HG03025 (cell line): ENCODE data around the gene ATP12A.
A peak's percentile ranks its signal among the peaks of the same experiment; 100 is the strongest.

Experiments used
- ATAC-seq: cut with Tn5 transposase; IDR thresholded peaks from one replicate; pipeline ENCODE4 v1.9.1; 2021; ENCODE audit warnings: mild to moderate bottlenecking, moderate library complexity; ENCODE audit not compliant: unreplicated experiment, low FRiP score

ATP12A gene

DNA sequence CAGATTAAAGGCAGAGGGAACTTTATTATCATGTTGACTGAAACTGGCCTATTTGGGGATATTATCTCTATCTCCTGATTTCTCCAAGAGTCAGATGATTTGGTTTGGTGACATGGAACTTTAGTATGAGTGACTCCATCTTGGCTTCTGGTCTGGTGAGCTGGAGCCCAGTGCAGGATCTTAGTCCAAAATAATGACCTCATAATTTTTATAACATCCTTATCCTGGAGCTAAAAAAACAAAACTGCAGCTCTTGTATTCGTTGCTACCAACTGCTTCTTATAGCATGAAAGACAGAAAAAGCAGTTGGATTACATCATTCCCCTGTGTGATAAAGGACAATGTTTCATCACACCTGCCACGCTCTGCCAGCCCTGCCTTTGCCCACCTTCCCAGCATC lies 44.5 kb downstream of the ATP12A start:
- no peak for ATAC-seq

DNA sequence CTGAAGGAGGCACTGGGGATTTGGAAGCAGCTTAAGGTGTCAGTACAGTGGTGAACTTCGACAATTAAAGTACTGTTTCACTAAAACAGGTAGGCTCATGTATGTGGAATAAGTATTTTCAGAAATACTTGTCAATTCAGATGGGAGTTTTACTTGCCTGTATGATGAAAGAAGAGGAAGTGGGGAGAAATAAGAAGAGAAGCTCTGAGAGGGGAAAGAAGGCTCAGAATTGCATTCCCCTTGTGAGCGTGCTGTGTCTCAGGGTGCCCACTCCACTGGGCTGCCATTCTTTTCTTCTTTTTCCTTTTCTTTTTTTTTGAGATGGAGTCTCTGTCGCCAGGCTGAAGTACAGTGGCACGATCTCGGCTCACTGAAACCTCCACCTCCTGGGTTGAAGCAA lies 45.2 kb downstream of the ATP12A start:
- ATAC-seq, result no peak

DNA sequence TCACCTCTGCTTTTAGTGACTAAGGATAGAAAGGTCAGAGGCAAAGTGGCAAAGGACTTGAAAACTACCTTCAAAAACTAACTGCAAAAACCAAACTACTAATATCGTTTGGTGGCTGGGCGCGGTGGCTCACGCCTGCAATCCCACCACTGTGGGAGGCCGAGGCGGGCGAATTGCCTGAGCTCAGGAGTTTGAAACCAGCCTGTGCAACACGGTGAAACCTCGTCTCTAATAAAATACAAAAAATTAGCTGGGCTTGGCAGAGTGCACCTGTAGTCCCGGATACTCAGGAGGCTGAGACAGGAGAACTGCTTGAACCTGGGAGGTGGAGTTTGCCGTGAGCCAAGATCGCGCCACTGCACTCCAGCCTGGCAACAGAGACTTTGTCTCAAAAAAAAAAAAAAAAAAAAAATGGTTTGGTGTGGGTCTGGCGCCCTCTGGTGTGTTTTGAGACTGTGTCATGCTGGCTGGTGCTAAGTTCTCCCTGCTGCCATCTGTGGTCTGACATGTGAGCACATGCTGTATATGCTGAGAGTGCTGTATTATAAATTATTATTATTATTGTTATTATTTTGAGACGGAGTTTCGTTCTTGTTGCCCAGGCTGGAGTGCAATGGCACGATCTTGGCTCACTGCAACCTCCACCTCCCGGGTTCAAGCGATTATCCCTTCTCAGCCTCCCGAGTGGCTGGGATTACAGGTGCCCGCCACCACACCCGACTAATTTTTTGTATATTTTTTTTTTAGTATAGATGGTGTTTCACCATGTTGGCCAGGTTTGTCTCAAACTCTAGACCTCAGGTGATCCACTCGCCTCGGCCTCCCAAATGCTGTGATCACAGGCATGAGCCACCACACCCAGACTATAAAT lies 47.8 kb downstream of the ATP12A start:
- ATAC-seq, result peak; percentile 74

DNA sequence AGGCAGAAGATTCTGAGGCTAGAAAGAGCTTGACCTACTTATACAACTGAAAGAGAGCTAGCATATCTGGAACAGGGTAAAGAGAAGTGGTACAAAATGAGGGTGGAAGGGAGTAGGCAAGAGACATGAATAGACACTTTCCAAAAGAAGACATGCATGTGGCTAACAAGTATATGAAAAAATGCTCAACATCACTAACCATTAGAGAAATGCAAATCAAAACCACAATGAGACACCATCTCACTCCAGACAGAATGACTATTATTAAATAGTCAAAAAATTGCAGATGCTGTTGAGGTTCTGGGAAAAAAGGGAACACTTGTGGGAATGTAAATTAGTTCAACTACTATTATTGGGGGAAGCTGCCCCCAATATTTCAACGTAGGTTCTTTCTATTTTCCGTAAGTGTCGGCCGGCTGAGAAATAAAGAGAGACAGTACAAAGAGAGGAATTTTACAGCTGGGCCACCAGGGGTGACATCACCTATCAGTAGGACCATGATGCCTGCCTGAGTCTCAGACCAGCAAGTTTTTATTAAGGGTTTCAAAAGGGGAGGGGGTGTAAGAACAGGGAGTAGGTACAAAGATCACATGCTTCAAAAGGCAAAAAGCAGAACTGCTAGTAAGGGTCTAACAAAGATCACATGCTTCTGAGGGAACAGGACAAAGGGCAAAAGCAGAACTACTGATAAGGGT lies 50.8 kb downstream of the ATP12A start:
- ATAC-seq, result peak; percentile 76

DNA sequence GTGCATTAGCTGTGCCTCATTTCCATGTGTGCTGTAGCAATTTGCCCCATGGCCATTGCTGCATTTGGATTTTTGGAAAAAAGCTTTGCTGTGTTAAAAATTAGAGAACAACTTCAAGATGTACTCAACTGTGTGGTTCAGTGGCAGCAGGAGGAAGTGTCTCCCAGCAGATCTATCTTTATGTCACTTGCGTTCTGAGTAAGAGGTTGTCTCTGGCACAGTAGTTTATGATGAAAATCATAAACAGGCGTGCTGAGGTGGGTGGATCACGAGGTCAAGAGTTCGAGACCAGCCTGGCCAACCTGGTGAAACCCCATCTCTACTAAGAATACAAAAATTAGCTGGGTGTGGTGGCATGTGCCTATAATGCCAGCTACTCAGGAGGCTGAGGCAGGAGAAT lies 54.7 kb downstream of the ATP12A start:
- no peak for ATAC-seq

DNA sequence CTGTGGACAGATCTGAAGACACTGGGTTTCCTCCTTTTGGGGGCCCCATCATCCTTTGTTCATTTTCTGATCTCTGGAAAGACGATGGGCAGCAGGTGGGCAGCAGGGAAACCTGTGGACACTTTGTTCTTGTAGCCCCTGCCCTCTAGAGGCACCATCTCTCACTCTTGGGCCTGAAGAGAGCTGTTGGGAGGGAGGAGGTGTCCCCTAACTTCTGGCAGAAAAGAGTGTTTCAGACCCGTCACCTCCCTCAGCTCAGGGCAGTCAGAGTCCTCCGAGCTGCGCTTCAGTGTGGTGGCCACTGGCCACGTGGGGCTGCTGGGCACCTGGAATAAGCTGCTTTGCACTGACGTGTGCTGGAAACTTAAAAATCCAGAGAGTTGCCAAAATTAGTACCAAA lies 56.8 kb downstream of the ATP12A start:
- ATAC-seq, result no peak

DNA sequence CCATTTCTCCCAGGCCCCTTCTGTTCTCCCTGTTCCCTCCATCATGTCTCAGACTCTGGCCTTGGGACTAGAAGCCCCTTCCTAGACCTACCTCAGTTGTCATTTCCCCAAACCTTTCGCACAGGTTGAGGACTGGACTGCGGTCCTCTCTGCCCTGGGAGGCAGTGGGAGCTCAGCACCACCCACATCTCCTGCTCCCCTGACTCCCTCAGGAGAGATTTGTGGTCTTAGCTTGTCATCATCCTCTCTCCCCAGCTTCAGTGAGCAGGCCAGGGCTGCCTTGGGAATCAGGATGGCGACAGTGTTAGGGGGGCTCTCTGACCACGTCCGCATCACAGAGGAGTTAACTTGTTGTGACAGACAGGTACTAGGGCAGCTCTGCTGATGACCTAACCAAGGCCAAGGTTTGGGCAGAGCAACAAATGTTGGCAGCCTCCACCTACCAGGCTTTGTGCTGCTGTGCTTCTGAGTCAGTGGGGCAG lies 58.2 kb downstream of the ATP12A start:
- ATAC-seq, result no peak

DNA sequence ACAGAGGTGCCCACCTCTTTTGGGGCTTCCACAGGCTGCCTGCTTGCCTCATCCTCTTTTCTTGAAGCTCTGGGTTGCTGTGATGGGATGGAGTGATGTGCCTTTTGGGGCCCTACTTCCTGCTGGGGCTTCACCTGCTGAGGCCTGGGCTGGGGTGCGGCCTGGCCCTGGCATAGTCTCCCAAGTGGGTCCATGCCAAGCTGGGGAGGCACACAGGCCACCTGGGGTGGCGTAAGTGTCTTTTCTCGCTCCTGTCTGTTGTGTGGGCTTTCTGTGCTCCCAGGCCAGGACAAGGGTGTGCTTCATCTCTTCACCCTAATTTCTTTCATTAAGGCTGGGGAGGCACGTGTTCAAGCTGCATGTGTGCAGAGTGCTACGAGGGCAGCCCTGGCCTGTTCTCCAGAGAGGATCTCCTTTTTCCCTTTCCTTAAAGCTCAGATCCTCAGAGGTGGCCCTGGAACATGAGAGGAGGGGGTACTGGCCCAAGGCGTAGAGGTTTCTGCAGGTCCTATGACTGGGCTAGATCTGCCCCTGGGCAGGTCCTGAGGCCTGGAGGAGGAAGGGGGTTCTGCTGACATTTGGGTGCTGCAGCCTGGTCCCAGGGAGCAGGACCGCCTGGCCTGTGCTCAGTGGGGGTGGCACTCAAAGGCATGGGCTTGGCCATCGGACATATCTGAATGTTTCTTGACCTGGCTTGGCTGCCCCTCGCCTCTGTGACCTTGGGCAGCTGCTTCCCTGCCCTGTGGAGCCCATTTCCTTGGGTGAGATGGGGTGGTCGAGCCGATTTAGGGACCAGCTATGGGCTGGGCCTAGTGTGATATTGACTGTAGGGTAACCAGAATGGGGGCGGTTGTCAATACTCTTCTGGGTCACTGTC lies 60.0 kb downstream of the ATP12A start:
- ATAC-seq, result no peak

DNA sequence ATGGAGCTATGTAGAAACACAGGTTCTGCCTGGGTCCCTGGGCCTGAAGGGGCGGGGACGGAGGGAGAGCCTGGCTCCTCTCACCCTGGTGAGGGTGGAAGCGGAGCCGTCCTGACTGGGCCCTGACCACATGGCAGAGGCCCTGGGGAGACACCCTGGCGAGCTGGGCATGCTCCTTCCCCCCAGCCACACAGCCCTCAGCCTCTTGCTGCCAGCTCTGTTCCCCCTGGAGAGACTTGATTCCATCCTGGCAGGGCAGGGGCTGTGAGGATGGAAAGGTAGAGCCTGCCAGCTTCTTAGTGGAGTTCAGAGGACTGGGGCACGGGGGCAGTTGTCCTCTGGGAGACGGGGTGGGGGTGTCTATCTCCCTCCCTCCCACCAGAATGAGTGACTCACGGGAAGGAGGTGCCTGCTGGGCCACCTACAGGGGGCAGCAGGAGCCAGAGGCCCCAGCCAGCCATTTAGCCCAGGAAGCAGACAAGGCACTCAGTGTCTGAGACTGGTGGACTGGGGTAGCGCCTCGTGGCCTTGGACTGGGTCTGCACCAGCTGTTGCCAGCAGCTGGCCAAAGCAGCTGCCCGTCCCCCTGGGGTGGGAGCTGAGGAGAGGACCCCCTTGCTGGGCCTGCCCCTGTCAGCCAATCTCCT lies 60.9 kb downstream of the ATP12A start:
- no peak for ATAC-seq

DNA sequence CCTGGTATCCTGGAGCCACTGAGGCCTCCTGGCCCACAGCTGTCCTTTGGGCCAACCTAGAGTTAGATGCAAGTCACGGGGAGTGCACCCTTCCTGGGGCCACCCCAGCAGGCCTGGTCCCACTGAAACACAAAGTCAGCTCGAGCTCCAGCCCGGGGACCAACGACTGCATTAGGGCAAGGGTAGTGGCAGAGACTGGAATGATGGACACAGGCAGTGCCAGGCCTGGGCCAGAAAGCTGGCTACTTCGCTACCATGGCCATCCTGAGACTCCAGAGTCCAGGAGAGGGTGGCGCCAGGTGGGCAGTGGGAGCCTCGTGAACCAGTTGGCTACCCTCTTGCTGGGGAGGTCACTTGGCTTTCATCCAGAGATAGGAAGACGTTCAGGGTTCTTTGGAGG lies 61.6 kb downstream of the ATP12A start:
- no peak for ATAC-seq

DNA sequence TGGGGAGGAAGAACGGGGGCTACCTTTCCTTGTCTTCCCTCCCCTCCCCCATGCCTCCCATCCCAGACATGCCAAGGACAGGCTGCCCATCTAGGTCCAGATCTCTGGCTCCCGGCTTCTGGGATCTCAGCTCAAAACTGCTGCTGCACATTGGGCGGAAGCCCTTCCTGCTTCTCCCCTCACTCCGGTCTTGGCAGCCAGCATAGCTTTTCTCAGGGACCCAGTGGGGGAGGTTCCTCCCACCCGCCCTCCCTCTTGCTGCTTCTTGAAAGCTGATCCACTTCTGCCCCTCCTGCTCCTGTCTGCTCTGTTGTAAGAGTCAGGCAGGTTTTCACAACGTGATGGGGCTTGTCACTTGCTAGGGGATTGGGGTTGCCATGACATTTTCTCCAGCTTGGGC lies 62.1 kb downstream of the ATP12A start:
- no peak for ATAC-seq

DNA sequence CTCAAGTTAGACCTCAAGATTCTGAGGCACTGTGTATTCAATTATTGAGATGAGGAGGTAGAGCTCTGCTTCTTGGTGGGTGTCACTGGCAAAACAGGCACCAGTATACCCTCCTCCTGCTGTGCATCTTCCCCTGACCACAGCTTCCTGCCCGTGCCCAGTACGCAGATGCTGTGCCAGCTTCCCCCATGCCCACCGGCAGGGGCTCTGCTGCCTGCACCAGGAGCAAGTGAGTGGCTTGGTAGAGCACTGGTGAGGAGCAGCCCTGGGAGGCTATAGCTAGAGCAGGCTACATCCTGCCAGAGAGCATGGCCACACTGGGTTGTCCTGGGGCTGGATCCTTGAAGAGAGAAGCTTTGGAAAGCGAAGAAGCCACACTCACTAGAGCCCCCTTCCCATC lies 62.8 kb downstream of the ATP12A start:
- no peak for ATAC-seq

DNA sequence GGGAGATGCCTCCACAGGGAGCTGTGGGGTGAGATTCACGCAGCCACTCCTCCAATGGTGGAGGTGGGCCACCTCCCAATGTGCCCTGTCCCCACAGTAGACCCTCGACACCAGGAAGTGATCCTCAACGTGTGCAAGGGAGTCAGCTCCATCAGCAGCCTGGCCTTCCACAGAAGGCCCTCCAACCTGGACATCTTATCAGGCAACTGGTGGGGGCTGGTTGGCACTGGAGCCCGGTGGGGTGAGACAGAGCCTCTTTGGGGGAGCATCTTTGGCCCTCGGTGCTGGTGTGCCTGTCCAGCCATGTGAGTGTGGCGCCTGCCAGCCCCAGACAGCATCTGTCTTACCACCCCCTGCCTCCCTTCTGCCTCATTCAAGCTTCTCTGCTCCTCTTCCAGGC lies 64.0 kb downstream of the ATP12A start:
- no peak for ATAC-seq

DNA sequence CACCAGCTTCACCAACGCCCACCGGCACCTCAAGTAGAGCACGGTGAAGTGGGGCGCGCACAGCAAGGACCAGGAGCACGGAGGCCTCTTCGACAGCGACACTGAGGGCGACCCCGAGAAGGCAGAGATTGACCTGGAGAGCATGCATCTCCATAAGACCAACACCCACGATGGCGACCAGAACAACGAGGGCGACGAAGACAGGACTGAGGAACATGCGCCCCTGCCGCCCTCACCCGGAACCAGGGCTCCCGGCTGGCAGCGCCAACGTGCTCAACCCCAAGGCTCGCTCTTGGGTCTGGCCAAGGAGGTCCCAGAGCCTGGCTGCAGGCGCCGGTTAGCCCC lies 65.3 kb downstream of the ATP12A start:
- no peak for ATAC-seq

DNA sequence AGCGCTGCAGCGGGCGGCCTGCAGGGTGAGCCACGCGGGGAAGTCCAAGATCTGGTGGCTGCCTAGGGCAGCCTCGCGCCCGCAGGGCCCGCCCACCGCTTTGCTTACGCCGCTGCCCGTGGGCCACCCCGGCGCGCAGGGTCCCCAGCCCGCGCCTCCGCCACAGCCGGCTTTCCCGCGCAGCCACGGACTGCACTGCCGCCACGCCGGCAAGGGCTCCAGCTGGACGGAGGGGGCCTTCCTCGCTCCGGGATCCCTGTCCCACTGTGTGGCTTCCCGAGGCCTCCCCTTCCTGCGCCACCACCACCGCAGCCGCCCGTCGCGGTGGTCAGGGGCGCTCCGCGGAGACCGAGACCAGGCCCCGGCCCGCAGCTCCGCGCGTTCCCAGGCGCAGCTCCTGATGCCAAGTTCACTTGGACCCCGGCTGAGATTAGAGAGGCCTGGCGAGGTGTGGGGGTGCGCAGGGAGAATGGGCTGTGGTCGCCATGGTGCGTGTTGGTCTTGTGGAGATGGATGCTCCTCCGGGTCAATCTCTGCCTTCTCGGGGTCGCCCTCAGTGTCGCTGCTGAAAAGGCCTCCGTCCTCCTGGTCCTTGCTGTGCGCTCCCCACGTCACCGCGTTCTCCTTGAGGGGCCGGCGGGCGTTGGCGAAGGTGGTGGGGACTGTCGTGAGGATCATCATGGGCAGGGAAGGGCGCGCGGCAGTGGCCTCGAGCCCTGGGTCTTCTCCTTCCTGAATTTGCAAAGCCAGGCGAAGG lies 65.8 kb downstream of the ATP12A start:
- ATAC-seq, result no peak

DNA sequence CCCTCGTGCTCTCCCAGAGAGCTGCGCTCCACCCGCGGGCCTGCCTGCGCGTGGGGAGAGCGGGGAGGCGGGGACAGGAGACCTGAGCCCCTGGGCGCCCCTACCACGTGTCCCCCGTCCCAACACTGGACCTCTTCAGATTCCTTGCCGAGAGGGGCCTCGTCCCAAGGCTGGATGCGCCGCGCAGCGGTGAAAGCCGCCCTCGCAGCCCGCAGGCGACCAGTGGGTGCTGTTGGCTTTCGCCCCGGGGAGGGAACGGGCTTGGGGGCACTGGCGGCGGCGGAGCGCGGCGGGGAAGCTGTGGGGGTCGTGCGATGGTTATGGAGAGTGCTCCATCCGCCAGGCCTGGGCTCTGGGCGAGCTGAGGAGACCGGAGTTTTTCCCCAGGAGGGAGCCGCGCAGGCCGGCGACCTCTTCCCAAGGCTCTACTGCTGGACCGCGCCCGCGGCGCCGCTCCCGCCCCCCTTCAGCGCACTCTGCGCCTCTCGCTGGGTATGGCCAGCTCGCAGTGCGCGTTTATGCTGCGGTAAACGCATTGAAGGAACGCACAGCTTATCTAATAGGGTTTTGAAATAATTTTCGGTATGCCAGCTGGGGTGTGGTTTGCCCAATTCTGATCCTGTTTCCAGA lies 66.5 kb downstream of the ATP12A start:
- no peak for ATAC-seq

DNA sequence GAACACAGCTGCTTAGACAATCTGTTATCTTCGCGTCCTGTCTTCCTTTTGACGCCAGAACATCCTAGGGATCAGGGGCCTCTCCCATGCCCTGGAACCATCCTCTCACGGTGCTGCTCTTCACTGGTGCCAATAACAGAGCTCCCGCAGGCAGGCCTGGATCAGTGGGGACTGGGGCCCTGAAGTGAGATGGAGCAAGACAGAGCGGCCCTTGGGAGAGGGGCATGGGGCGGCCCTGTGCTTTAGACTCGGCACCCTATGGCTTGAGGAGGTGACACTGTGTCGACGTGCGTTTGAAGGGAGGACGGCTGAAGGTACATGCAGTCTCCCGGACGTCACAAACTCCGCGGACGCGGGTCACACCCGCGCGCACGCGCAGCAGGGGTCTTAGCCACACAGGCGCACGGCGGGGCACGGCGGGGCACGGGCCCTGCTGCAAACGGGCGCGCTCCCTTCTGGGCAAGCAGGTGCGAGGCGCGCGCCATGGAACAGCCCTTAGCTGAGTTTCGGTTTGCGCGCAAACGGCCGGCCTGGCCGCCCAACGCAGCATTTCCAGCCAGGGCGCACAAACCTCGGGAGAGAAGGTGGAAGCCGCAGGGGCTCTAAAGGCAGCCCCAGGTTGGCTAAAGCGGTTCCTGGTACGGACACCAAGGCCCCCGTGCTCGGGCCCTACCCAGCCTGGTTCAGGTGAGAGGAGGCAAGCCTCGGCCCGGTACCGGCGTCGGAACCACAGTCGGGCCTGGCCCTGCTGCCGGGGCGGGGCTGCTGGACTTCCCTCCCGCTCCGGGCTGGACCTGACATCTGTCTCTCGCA lies 67.2 kb downstream of the ATP12A start:
- no peak for ATAC-seq

DNA sequence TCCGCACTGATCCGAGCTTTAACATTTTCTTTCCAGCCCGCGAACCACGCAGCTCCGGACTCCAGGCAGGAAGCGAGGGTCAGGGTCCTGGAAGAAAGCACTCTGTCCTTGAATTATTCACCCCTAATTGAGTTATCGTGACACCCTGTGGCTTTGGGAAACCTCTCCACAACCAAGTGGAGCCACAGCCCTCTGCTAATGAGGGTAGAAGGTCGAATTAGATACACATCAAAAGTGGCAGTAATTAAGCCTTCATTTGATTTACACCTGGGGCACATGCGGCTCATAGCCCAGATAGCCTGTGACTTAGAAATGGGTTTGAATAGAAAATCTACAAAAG lies 67.8 kb downstream of the ATP12A start:
- no peak for ATAC-seq

DNA sequence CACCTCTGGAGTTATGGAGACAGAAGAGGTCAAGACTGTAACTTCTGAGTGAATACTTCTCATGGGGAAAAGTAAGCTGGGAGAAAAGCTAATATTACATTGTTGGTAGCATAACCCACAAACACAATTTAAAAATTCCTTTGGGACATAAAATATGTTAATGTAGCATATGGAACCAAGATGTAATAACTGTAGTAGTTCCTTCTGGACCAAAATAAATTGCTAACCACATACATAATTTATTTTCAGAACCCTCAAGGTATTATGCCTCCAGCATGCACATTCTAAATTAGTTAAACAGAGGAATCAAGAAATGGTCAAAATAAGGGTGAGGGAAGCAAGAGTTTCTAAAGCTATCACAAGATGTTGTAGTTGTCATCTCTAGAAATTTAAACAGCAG lies 79.0 kb downstream of the ATP12A start:
- ATAC-seq, result no peak
